H1 (cell line): ENCODE data around the gene DOCK8. TPM values are rescaled to one million over a fixed set of nuclear protein-coding genes. Genes with fewer than 3 reads are reported as not detected.

Experiments used
- CTCF ChIA-PET: fragments of 300-600 bp; sonication (Branson Sonifier 250); formaldehyde crosslinking; loops from one replicate; lab custom pipeline; 2021; ENCODE audit not compliant: partially characterized antibody; lab: Charles Lee
- POLR2A ChIA-PET: fragments of 300-600 bp; sonication (Branson Sonifier 250); formaldehyde crosslinking; loops from one replicate; lab custom pipeline; 2021; ENCODE audit warnings: inconsistent platforms; ENCODE audit not compliant: partially characterized antibody; lab: Charles Lee
- DNase-seq, 2 experiments: peaks; one replicate each; pipeline versions ENCODE4 v3.0.0 to v3.0.0-alpha.2; 2010 to 2022; ENCODE audit warnings: low spot score in 2 of 2, low read depth in 1 of 2, mixed read lengths in 1 of 2
- FAIRE-seq: peaks from 2 replicates; lab custom pipeline; 2011; peaks lifted over from hg19 to GRCh38; lab: Jason Lieb, UNC
- H2AFZ ChIP-seq: 2 replicates; pipeline ENCODE4 v1.8.1; 2012; ENCODE audit warnings: low read length, inconsistent platforms
- H2AK5ac ChIP-seq: 2 replicates; pipeline ENCODE4 v1.6.1; 2013; ENCODE audit warnings: low read depth, low read length
- H2BK120ac ChIP-seq: replicated peaks from 2 replicates; pipeline ENCODE3; 2013; ENCODE audit warnings: low read depth, low read length, inconsistent platforms
- H2BK12ac ChIP-seq: 2 replicates; pipeline ENCODE4 v1.6.1; 2013; ENCODE audit warnings: low read depth, low read length
- H2BK15ac ChIP-seq: 2 replicates; pipeline ENCODE4 v1.6.1; 2013; ENCODE audit warnings: low read length
- H2BK20ac ChIP-seq: 2 replicates; pipeline ENCODE4 v1.6.1; 2013; ENCODE audit warnings: low read length
- H2BK5ac ChIP-seq: 2 replicates; pipeline ENCODE4 v1.6.1; 2013; ENCODE audit warnings: low read depth, low read length
- H3K14ac ChIP-seq: 2 replicates; pipeline ENCODE4 v1.6.1; 2013; ENCODE audit warnings: inconsistent platforms; ENCODE audit not compliant: insufficient read length
- H3K18ac ChIP-seq: 2 replicates; pipeline ENCODE4 v1.6.1; 2013; ENCODE audit warnings: low read length; ENCODE audit errors: extremely low read depth
- H3K23ac ChIP-seq: 2 replicates; pipeline ENCODE4 v1.6.1; 2013; ENCODE audit warnings: inconsistent platforms; ENCODE audit not compliant: insufficient read length
- H3K23me2 ChIP-seq: 2 replicates; pipeline ENCODE4 v1.6.1; 2013; ENCODE audit warnings: low read depth, low read length
- H3K27ac ChIP-seq: 2 replicates; pipeline ENCODE4 v1.6.1; 2011; ENCODE audit warnings: low read depth, low read length, inconsistent platforms
- H3K27me3 ChIP-seq, 4 experiments: replicated peaks in 1 of 4; 1 replicate in 1 of 4; 2 replicates in 3 of 4; pipeline versions ENCODE4 v1.6.1 to v1.8.1; 2011 to 2013; ENCODE audit warnings: low read length in 3 of 4, mild to moderate bottlenecking in 3 of 4, inconsistent platforms in 2 of 4, mixed read lengths in 2 of 4, moderate library complexity in 1 of 4; ENCODE audit not compliant: control insufficient read depth in 3 of 4, insufficient read depth in 3 of 4; ENCODE audit errors: extremely low read depth in 1 of 4
- H3K36me3 ChIP-seq, 4 experiments: 2 replicates each; pipeline versions ENCODE4 v1.6.1 to v1.8.1; 2011 to 2013; ENCODE audit warnings: mild to moderate bottlenecking in 4 of 4, low read length in 3 of 4, moderate library complexity in 2 of 4, control low read depth in 1 of 4, inconsistent platforms in 1 of 4; ENCODE audit not compliant: insufficient read depth in 4 of 4, control insufficient read depth in 2 of 4
- H3K4ac ChIP-seq: replicated peaks from 2 replicates; pipeline ENCODE3; 2013; ENCODE audit warnings: low read length, low read depth, mixed read lengths, inconsistent platforms; ENCODE audit not compliant: insufficient read length
- H3K4me1 ChIP-seq, 4 experiments: replicated peaks in 1 of 4; 1 replicate in 1 of 4; 2 replicates in 3 of 4; pipeline versions ENCODE4 v1.6.1 to v1.8.1; 2011 to 2013; ENCODE audit warnings: low read length in 3 of 4, inconsistent platforms in 2 of 4, mixed read lengths in 1 of 4; ENCODE audit not compliant: insufficient read depth in 4 of 4, control insufficient read depth in 3 of 4
- H3K4me2 ChIP-seq, 2 experiments: 2 replicates each; pipeline versions ENCODE4 v1.6.1 to v1.8.1; 2011 to 2013; ENCODE audit warnings: low read depth in 2 of 2, low read length in 2 of 2, control low read depth in 1 of 2, inconsistent platforms in 1 of 2, mild to moderate bottlenecking in 1 of 2; ENCODE audit not compliant: insufficient read depth in 1 of 2
- H3K4me3 ChIP-seq, 4 experiments: fragments of 200-600, 300-600 bp in 1 of 4; sonication (generic), shearing (Covaris generic), sonication (Bioruptor Twin) in 1 of 4; 2 replicates each; pipeline versions ENCODE4 v1.5.1 to v1.8.1; 2011 to 2016; ENCODE audit warnings: low read length in 4 of 4, low read depth in 3 of 4, control low read depth in 2 of 4, inconsistent platforms in 2 of 4, mild to moderate bottlenecking in 2 of 4, mixed read lengths in 1 of 4, moderate library complexity in 1 of 4; ENCODE audit not compliant: insufficient read depth in 2 of 4; ENCODE audit errors: extremely low read depth in 1 of 4
- H3K56ac ChIP-seq: replicated peaks from 2 replicates; pipeline ENCODE3; 2013; ENCODE audit warnings: low read depth, mild to moderate bottlenecking, mixed read lengths, low read length, inconsistent platforms; ENCODE audit not compliant: insufficient read length
- H3K79me1 ChIP-seq: 2 replicates; pipeline ENCODE4 v1.6.1; 2013; ENCODE audit warnings: low read depth, low read length, control low read depth
- H3K79me2 ChIP-seq, 2 experiments: 2 replicates each; pipeline versions ENCODE4 v1.6.1 to v1.8.1; 2012 to 2013; ENCODE audit warnings: low read length in 2 of 2, mild to moderate bottlenecking in 2 of 2, inconsistent platforms in 1 of 2; ENCODE audit not compliant: insufficient read depth in 2 of 2, control insufficient read depth in 1 of 2
- H3K9ac ChIP-seq, 4 experiments: replicated peaks in 1 of 4; 1 replicate in 1 of 4; 2 replicates in 3 of 4; pipeline versions ENCODE4 v1.6.1 to v1.8.1; 2011 to 2013; ENCODE audit warnings: low read depth in 3 of 4, low read length in 3 of 4, control low read depth in 2 of 4, mild to moderate bottlenecking in 2 of 4, moderate library complexity in 2 of 4, inconsistent platforms in 1 of 4; ENCODE audit errors: extremely low read depth in 1 of 4
- H3K9me3 ChIP-seq, 2 experiments: 2 replicates each; pipeline versions ENCODE4 v1.6.1 to v1.8.1; 2012 to 2013; ENCODE audit warnings: mild to moderate bottlenecking in 2 of 2, moderate library complexity in 2 of 2, control low read depth in 1 of 2, inconsistent platforms in 1 of 2, low read depth in 1 of 2, low read length in 1 of 2, mixed read lengths in 1 of 2; ENCODE audit not compliant: insufficient read depth in 2 of 2
- H4K20me1 ChIP-seq, 2 experiments: replicated peaks in 1 of 2; 2 replicates each; pipeline versions ENCODE3 to v1.8.1; 2011 to 2013; ENCODE audit warnings: inconsistent platforms in 2 of 2, low read length in 2 of 2, mild to moderate bottlenecking in 1 of 2; ENCODE audit not compliant: insufficient read depth in 2 of 2, control insufficient read depth in 1 of 2
- H4K5ac ChIP-seq: 2 replicates; pipeline ENCODE4 v1.6.1; 2013; ENCODE audit warnings: low read length, low read depth, mixed read lengths, inconsistent platforms; ENCODE audit not compliant: insufficient read length
- H4K8ac ChIP-seq: 2 replicates; pipeline ENCODE4 v1.8.0; 2013; ENCODE audit warnings: mild to moderate bottlenecking, moderate library complexity, low read length, inconsistent platforms; ENCODE audit not compliant: insufficient read depth; ENCODE audit errors: extremely low read depth
- H4K91ac ChIP-seq: replicated peaks from 2 replicates; pipeline ENCODE3; 2013; ENCODE audit warnings: low read length, mixed read lengths, inconsistent platforms; ENCODE audit not compliant: insufficient read length
- HDAC6 ChIP-seq: IDR thresholded peaks from one replicate; pipeline ENCODE4 v1.7.1; 2012; ENCODE audit warnings: low read depth, mild to moderate bottlenecking, inconsistent platforms, low read length, moderate library complexity
- TEAD4 ChIP-seq: IDR thresholded peaks from 2 replicates; pipeline ENCODE4 v1.6.1; 2012; ENCODE audit warnings: low read depth, low read length, inconsistent platforms, mixed read lengths
- WGBS, 2 experiments: shearing (Covaris generic) in 1 of 2; methylation state at CpG; one replicate each; pipeline versions ENCODE4 v1.1.6 to v1.1.7; 2013 to 2015; ENCODE audit warnings: low lambda C conversion rate in 2 of 2, mixed read lengths in 2 of 2, inconsistent platforms in 1 of 2, low coverage in 1 of 2, missing lambda C conversion rate in 1 of 2; ENCODE audit not compliant: insufficient replicate concordance in 2 of 2, insufficient coverage in 1 of 2, insufficient read length in 1 of 2; ENCODE audit errors: extremely low coverage in 1 of 2, missing lambda C conversion rate in 1 of 2; 5-methylcytosine and 5-hydroxymethylcytosine counted together
- polyA plus RNA-seq, 7 experiments: library from polyadenylated mRNA; depleted of rRNA in 3 of 7; stranded (reverse) in 5 of 7; unstranded in 2 of 7; fragments of >200 nt in 5 of 7; fragments of 200-250 nt in 2 of 7; gene quantifications; 1 replicate in 5 of 7; 2 replicates in 1 of 7; 4 replicates in 1 of 7; pipeline versions ENCODE4 v1.2.1 to v1.2.3, GENCODE V29; 2011 to 2013; ENCODE audit warnings: missing spikeins in 2 of 7, mixed read lengths in 2 of 7
- total RNA-seq: library from RNA; stranded (reverse); fragmentation: NEBNext Ultra II Directional; extraction: Animal tissue kit (Norgen Biotek cat#: 25700); gene quantifications from 2 replicates; pipeline ENCODE4 v1.2.1, GENCODE V29; 2021

The DOCK8 gene
- total and polyA plus RNA-seq, 2 of the 8 experiments (the other 6 are each of a cell fraction or from before 2014, with no cell fraction given): 0.57 to 2.0 TPM

- H2AFZ ChIP-seq: no peak overlapping the region
- H3K23ac ChIP-seq: no peak overlapping the region
- DNase-seq (no peak), FAIRE-seq (no peak)
- TF ChIP-seq TEAD4 (0 out of 2 replicates have a peak, but pooled peaks have one; percentile 12), HDAC6 (no peak)
- no peak overlapping the region for H4K91ac ChIP-seq
- no peaks in the 10 kb centered on the region for H4K20me1 ChIP-seq
- H3K4me1 ChIP-seq: peaks cover 2 to 7% (median 5%) of the 10 kb centered on the region in 4 experiments; a peak in 6 of 7 replicates
- no peak overlapping the region for H3K4ac ChIP-seq
- H3K27ac ChIP-seq: no peak overlapping the region
- no peaks in the 10 kb centered on the region for H3K79me2 ChIP-seq
- H2BK12ac ChIP-seq: no peak overlapping the region
- 94% methylated on average over 6 of the region's 7 CpGs; no CpG with 5 or more reads in 1 of the 2 experiments for WGBS, 2 experiments
- no peaks in the 10 kb centered on the region for H3K9me3 ChIP-seq
- no peak overlapping the region; the same call in 1 of the 2 replicates for H4K8ac ChIP-seq
- H2BK15ac ChIP-seq: no peak overlapping the region
- no peak overlapping the region for H4K5ac ChIP-seq
- no peaks in the 10 kb centered on the region for H3K79me1 ChIP-seq
- CTCF ChIA-PET: no interaction called here
- no peaks in the 10 kb centered on the region for H3K23me2 ChIP-seq
- POLR2A ChIA-PET: no interaction called here
- H3K9ac ChIP-seq: no peak overlapping the region
- 0 out of 2 replicates have a peak overlapping the region, but pooled peaks have one; percentile 19 for H2BK20ac ChIP-seq
- peak overlapping the region in 1 of 2 experiments; percentile 57; a peak in 2 of 4 replicates for H3K4me2 ChIP-seq
- no peak overlapping the region for H2BK5ac ChIP-seq
- H2BK120ac ChIP-seq: no peak overlapping the region
- no peaks in the 10 kb centered on the region for H3K27me3 ChIP-seq
- H3K18ac ChIP-seq: 0 out of 2 replicates have a peak overlapping the region, but pooled peaks have one; percentile 22
- no peak overlapping the region for H3K4me3 ChIP-seq
- H3K14ac ChIP-seq: no peak overlapping the region
- H3K56ac ChIP-seq: no peak overlapping the region
- H3K36me3 ChIP-seq: no peaks in the 10 kb centered on the region
- H2AK5ac ChIP-seq: no peak overlapping the region
These were observed 175.1 kb downstream of the DOCK8 start for GRCh38 chr9:389758-390157.
